Activated naive CD4-positive, alpha-beta T cell treated with anti-CD3 and anti-CD28 coated beads, Interleukin-2, amount 50 U/mL, for 24 hours (primary cell): Measurements from ENCODE around the gene PNPLA1.

Source experiments
- H3K27ac Mint-ChIP-seq: one replicate; pipeline ENCODE4 v1.8.0; 2021; ENCODE audit warnings: mild to moderate bottlenecking, mixed read lengths
- H3K27me3 Mint-ChIP-seq: one replicate; pipeline ENCODE4 v1.8.0; 2021; ENCODE audit warnings: mixed read lengths
- H3K36me3 Mint-ChIP-seq: one replicate; pipeline ENCODE4 v1.8.0; 2021; ENCODE audit warnings: mixed read lengths
- H3K4me1 Mint-ChIP-seq: one replicate; pipeline ENCODE4 v1.8.0; 2021; ENCODE audit warnings: mixed read lengths
- H3K4me3 Mint-ChIP-seq: one replicate; pipeline ENCODE4 v1.8.0; 2021; ENCODE audit warnings: mild to moderate bottlenecking, mixed read lengths
- H3K9me3 Mint-ChIP-seq: one replicate; pipeline ENCODE4 v1.8.0; 2021; ENCODE audit warnings: mixed read lengths

The PNPLA1 gene

DNA sequence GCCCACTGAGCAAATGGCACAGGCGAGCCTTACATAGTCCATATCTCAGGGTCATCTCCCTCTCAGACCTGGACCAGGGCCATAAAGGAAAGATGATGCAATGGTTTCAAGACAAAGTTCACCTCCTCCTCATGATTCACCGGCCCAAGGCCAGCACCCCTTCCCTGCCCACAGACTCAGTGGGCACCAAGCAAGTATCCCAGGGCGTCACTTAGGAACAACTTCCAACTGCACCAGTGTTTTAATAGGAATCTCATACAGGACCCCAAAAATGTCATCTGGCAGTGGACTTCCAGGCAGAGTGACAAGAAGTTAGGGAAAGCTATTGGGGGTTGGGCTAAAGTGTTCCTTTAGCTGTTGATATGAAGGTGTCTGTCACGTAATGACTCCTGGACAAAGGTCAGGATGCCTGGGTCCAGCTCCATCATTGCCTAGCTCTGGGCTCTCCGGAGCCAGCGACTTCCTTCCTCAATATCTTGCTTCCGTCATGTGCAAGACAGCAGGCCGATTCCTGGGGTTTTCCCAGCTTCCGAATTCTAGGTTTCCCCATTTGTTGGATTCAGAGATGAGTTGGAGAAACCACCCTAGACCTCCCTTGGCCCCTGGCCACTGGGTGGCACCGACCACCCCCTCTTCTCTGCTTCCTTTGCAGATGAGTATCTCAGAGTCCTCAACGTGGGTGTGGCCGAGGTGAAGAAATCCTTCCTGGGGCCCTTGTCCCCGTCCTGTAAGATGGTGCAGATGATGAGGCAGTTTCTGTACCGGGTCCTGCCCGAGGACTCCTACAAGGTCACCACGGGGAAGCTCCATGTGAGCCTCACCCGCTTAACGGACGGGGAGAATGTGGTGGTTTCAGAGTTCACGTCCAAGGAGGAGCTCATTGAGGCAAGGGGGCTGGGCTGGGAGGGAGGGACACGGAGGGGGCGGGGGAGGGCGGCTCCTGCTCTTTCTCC is 21.1 kb downstream of the PNPLA1 start:
- no peak overlapping the region for H3K27ac Mint-ChIP-seq
- no peaks in the 10 kb centered on the region for H3K9me3 Mint-ChIP-seq
- H3K36me3 Mint-ChIP-seq: no peaks in the 10 kb centered on the region
- peaks cover 10% of the 10 kb centered on the region for H3K4me1 Mint-ChIP-seq
- H3K4me3 Mint-ChIP-seq: no peak overlapping the region
- no peaks in the 10 kb centered on the region for H3K27me3 Mint-ChIP-seq

DNA sequence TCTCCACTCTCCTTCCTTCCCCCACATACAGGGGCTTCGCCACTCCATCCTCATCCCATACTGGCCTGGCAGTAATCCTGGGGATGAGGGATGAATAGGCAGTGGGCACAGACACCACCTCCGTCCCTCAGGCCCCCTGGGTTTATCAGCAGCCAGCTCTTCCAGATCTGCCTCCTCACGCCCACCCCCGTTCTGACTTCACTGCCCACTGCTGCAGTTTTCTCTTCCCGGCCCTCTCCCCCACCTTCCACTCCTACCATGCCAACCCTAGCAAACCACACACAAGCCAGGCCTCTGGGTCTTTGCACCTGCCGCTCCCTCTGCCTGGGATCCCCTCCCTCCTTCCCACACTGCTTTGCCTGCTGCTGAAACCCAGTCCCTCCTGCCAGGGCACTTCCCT is 22.3 kb downstream of the PNPLA1 start:
- no peak overlapping the region for H3K27ac Mint-ChIP-seq
- no peaks in the 10 kb centered on the region for H3K36me3 Mint-ChIP-seq
- no peak overlapping the region for H3K4me3 Mint-ChIP-seq
- H3K4me1 Mint-ChIP-seq: peaks cover 7% of the 10 kb centered on the region
- H3K9me3 Mint-ChIP-seq: no peaks in the 10 kb centered on the region
- no peaks in the 10 kb centered on the region for H3K27me3 Mint-ChIP-seq

DNA sequence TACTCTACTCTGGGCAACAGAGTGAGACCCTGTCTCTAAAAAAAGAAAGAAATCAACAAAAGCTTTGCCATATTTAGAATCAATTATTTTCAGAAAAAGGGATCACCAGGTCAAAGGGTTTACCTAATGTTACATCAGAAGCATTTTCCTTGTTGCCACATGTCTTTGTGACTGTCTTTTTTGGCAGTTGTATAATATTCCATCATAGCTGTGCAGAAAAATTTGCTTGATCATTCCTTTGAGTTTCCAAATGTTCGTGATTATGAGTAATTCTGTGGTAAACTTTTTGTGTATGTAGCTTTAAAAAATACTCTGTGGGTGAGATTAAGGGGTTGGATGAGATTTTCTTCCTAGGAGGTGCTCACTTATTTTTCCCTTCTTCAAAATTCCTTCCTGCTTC is 26.4 kb downstream of the PNPLA1 start:
- peaks cover 1% of the 10 kb centered on the region for H3K27me3 Mint-ChIP-seq
- no peaks in the 10 kb centered on the region for H3K4me1 Mint-ChIP-seq
- H3K9me3 Mint-ChIP-seq: no peaks in the 10 kb centered on the region
- no peak overlapping the region for H3K27ac Mint-ChIP-seq
- H3K4me3 Mint-ChIP-seq: no peak overlapping the region
- no peaks in the 10 kb centered on the region for H3K36me3 Mint-ChIP-seq

DNA sequence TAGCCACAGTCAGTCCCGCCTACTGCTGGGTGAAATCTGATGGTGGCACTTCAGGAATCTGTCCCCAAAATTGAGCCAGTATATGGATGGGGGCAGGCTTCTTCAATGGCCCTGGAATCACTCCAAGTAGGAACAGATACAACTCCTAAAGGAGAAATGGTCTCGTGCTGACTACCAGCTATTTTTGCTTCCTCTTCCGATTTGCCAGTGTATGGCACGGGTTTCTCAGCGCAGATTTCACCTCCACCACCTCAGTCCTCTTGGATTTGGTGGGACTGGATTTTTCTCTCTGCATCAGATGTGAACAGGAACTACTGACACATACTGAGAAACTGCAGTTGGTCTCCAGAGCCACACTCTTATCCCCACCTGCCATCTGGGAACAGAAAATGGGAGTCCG is 27.2 kb downstream of the PNPLA1 start:
- Mint-ChIP-seq H3K36me3 (no peaks in the 10 kb centered on the region), H3K4me1 (no peaks in the 10 kb centered on the region), H3K4me3 (no peak overlapping the region), H3K27ac (no peak overlapping the region), H3K9me3 (no peaks in the 10 kb centered on the region), H3K27me3 (peaks cover 1% of the 10 kb centered on the region)

DNA sequence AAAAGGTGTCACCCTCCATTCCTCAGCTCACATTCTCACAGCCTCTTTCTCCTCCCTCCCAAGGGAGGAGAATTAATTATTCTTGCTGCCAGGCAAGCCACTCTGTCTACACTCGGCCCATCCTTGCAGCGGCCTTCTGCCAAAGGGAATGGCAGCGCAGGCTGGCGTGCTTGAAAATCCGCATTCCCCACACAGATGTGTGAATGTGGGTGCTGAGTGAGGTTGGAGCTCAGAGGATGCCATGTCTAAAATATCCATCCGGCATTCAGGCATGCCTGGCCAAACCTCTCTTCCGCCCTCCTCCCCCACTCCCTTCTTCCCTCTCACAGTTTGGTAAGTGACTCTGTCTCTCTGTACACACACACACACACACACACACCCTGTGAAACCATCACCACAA is 27.7 kb downstream of the PNPLA1 start:
- Mint-ChIP-seq H3K4me1 (no peaks in the 10 kb centered on the region), H3K9me3 (no peaks in the 10 kb centered on the region), H3K27ac (no peak overlapping the region), H3K36me3 (no peaks in the 10 kb centered on the region), H3K27me3 (peaks cover 1% of the 10 kb centered on the region), H3K4me3 (no peak overlapping the region)

DNA sequence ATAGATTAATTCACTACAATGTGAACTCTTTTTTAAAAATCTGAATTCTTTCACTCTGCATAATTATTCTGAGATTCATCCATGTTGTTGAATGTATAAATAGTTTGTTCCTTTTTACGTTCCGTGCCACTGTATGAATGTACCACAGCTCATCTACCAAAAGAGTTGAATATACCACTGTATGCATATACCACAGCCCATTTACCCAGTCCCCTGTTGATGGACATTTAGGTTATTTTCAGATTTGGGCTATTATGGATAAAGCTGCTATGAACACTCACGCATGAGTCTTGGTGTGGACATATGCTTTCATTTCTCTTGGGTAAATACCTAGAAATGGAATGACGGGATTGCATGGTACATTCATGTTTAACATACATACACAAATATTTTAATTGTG is 28.2 kb downstream of the PNPLA1 start:
- no peak overlapping the region for H3K4me3 Mint-ChIP-seq
- H3K27me3 Mint-ChIP-seq: peaks cover 1% of the 10 kb centered on the region
- H3K36me3 Mint-ChIP-seq: no peaks in the 10 kb centered on the region
- H3K27ac Mint-ChIP-seq: no peak overlapping the region
- no peaks in the 10 kb centered on the region for H3K4me1 Mint-ChIP-seq
- H3K9me3 Mint-ChIP-seq: no peaks in the 10 kb centered on the region

DNA sequence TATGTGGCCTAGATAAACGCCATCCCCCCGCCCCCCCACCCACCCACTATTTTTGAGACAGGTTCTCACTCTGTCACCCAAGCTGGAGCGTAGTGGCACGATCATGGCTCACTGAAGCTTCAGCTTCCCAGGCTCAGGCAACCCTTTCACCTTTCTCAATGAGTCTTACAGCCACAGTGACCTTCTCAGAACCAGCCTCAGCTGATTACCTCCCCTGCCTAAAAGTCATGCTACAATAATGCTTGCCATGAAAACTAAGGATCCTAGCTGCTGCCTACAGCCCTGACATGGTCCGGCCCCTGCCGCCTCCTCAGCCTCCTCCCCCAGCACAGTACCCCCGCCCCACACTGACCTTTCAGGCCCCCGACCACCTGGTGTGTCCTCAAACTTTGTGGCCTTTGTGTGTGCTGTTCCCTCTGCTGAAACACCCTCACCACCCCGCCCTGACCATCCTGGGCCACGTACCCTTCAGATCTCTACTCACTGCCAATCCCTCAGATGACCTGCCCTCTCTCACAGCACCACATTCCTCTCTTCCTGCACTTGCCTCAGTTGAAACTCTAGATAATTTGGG is 31.3 kb downstream of the PNPLA1 start:
- H3K9me3 Mint-ChIP-seq: no peaks in the 10 kb centered on the region
- H3K27me3 Mint-ChIP-seq: peaks cover 1% of the 10 kb centered on the region
- peak overlapping the region; percentile 33 for H3K27ac Mint-ChIP-seq
- no peaks in the 10 kb centered on the region for H3K4me1 Mint-ChIP-seq
- H3K4me3 Mint-ChIP-seq: no peak overlapping the region
- H3K36me3 Mint-ChIP-seq: no peaks in the 10 kb centered on the region

DNA sequence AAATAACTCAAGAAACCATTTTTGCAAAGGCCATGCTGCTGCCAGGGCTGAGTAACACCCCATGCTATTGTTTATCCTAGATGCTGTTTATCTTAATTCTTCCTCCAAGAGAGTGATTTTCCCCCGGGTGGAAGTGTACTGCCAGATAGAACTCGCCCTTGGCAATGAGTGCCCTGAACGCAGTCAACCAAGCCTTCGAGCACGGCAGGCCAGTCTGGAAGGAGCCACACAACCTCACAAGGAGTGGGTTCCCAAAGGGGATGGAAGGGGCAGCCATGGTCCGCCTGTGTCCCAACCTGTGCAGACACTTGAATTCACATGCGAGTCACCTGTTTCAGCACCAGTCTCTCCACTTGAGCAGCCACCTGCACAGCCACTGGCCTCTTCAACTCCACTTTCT is 31.9 kb downstream of the PNPLA1 start:
- Mint-ChIP-seq H3K4me1 (no peaks in the 10 kb centered on the region), H3K4me3 (no peak overlapping the region), H3K27ac (no peak overlapping the region), H3K9me3 (no peaks in the 10 kb centered on the region), H3K36me3 (no peaks in the 10 kb centered on the region), H3K27me3 (peaks cover 1% of the 10 kb centered on the region)

DNA sequence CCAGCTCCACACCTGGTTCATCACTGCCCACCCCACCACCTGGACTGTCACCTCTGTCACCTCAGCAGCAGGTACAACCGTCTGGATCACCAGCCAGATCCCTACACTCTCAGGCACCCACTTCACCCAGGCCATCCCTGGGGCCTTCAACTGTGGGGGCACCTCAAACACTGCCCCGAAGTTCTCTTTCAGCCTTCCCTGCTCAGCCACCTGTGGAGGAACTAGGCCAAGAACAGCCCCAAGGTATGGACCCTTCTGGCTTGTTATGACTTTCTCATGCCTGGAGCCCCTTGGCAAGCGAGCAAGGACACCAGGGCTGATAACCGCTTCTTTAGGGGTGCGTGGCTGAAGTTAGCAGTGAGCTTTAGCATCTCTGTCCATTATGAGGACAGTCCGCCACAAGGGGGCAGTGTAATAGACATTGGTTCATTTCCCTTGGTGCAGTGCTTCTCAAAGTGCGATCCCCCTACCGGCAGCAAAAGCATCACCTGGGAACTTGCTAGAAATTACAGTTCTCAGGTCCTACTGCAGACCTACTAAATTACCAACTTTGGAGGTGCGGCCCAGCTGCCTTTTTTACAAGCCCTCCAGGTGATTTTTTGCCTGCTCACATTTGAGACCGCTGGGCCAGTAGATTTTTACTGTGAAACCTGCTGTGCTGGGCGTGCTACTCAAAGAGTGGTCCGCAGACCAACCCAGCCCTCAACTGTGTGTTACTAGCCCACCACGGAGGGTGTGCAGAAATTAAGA is 32.5 kb downstream of the PNPLA1 start:
- no peaks in the 10 kb centered on the region for H3K9me3 Mint-ChIP-seq
- H3K4me3 Mint-ChIP-seq: no peak overlapping the region
- no peaks in the 10 kb centered on the region for H3K36me3 Mint-ChIP-seq
- no peak overlapping the region for H3K27ac Mint-ChIP-seq
- peaks cover 1% of the 10 kb centered on the region for H3K27me3 Mint-ChIP-seq
- H3K4me1 Mint-ChIP-seq: no peaks in the 10 kb centered on the region

DNA sequence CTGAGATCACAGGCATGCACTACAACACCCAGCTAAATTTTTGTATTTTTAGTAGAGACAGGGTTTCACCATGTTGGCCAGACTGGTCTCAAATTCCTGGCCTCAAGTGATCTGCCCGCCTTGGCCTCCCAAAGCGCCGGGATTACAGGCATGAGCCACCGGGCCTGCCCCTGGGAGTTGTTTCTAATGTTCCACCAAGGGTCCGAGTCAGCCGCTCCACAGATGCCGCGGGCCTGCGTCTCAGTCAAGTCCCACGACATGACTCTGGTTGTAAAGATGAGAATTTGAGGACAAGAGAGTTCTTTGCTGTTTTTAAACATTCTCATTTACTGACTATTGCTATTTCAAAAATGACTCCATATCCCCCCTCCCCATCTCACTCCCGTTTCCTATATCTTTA is 36.0 kb downstream of the PNPLA1 start:
- H3K4me3 Mint-ChIP-seq: no peak overlapping the region
- H3K27me3 Mint-ChIP-seq: no peaks in the 10 kb centered on the region
- H3K27ac Mint-ChIP-seq: no peak overlapping the region
- H3K9me3 Mint-ChIP-seq: no peaks in the 10 kb centered on the region
- no peaks in the 10 kb centered on the region for H3K4me1 Mint-ChIP-seq
- H3K36me3 Mint-ChIP-seq: no peaks in the 10 kb centered on the region

DNA sequence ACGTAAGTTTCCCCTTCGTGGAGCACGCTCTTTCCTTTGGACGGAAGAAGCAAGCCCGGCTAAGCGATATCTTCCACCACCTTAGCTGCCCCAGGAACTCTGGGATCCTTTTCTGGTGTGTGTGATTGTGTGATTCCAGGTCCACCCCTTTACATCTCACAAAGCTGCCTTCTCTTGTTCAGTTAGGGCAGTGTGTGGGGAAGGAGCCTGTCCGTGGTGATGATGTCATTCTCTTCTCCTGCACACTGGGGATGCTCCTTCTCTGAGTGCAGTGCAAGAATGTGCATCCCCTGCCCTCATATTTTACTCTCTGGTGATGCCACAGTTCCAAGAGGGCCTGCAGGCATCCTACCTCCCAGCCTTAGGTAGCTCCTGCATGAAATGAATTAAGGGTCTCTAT is 36.5 kb downstream of the PNPLA1 start:
- no peaks in the 10 kb centered on the region for H3K9me3 Mint-ChIP-seq
- no peak overlapping the region for H3K27ac Mint-ChIP-seq
- no peaks in the 10 kb centered on the region for H3K27me3 Mint-ChIP-seq
- no peaks in the 10 kb centered on the region for H3K36me3 Mint-ChIP-seq
- H3K4me3 Mint-ChIP-seq: no peak overlapping the region
- no peaks in the 10 kb centered on the region for H3K4me1 Mint-ChIP-seq

DNA sequence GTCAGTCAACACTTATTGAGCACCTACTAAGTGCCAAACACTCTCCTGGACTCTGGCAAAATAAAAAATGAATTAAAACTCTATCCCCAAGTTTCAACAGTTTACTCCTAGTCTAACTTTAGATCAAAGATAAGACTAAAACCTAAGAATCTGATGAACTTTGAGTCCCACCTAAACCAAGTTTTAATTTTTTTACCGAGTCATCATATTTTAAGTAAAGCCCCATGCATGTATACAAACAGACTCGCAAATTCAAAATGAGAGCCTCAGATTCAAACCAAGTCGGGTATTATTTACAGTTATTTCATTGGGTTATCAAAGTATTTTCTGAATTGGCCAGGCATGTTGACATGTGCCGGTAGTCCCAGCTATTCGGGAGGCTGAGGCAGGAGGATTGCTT is 38.7 kb downstream of the PNPLA1 start:
- H3K4me1 Mint-ChIP-seq: no peaks in the 10 kb centered on the region
- H3K4me3 Mint-ChIP-seq: no peak overlapping the region
- H3K9me3 Mint-ChIP-seq: no peaks in the 10 kb centered on the region
- H3K27me3 Mint-ChIP-seq: no peaks in the 10 kb centered on the region
- no peak overlapping the region for H3K27ac Mint-ChIP-seq
- H3K36me3 Mint-ChIP-seq: no peaks in the 10 kb centered on the region

DNA sequence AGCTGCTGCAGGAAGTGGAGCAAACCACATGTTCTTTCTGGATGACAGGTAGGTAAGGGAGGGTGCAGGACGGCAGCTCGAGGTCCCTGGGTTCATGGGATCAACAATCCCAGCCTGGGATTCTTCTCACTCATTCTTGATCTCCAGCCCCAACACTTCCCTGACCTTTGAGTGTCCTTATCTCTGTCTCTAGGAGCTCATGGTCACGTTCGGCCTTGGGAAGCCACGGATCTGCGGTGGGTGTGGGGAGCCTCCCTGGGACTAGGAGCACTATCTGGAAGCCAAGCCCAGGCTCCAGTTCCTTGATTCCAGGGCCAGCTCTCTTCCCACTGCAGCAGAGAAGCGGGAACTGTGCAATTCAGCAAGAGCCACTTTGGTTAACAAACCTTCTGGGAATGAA is 39.3 kb downstream of the PNPLA1 start:
- Mint-ChIP-seq H3K4me1 (no peaks in the 10 kb centered on the region), H3K36me3 (no peaks in the 10 kb centered on the region), H3K27me3 (no peaks in the 10 kb centered on the region), H3K9me3 (no peaks in the 10 kb centered on the region), H3K27ac (no peak overlapping the region), H3K4me3 (no peak overlapping the region)

DNA sequence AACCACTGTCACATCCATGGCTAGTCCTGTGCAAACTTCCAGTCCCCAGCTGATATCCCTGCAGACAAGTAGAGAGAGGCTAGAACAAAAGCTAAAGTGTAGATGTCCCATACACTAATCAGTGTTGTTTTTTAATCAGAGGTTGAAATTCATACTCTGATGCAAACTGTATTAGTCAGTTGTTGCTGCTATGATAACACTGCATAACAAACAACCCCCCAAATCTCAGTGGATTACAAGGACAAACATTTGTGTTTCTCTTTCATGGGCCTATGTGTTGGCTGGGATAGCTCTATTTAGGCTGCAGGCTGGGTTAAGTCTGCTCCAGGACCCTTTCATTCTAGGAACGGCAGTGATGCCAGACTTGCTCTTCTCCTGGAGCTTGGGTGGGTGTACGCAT is 40.0 kb downstream of the PNPLA1 start:
- no peaks in the 10 kb centered on the region for H3K36me3 Mint-ChIP-seq
- H3K4me3 Mint-ChIP-seq: no peak overlapping the region
- H3K27me3 Mint-ChIP-seq: no peaks in the 10 kb centered on the region
- no peak overlapping the region for H3K27ac Mint-ChIP-seq
- no peaks in the 10 kb centered on the region for H3K4me1 Mint-ChIP-seq
- H3K9me3 Mint-ChIP-seq: no peaks in the 10 kb centered on the region

DNA sequence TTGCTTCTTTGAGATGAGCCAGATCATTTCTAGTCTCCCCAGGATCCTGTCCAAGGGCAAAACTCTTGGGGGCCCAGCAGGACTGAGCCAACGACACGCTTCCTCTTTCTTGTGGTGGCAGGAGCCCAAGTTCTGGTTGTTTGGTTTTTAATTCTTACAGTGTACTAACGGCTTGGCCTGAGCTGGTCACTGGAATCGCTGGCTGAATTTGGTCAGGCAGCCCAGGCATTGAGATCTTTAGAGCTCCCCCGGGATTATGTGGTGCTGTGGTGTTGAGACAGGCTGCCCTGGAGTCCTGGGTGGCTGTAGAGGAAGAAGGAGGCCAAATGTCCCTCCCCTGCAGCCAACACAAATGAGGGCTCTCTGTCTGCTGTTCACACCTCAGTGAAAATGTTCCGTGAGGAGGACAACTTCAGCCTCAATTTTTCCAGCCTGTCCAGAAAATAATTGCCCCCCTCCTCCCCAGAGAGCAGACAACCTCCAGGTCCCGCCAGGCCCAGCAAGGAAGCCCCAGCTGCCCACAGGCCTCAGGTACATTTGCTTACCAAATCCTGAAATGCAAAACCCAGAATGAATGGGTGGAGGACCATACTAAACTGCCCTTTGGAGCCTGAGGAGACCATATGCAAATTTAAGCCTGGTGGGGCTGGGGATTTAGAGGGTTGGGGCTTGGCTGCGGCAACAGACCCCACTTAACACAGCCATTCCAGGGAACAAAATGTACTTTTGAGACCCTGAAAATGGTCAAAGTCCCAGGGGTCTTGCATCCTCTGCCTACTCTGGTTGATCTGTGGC is 43.2 kb downstream of the PNPLA1 start:
- Mint-ChIP-seq H3K36me3 (no peaks in the 10 kb centered on the region), H3K27ac (no peak overlapping the region), H3K27me3 (no peaks in the 10 kb centered on the region), H3K9me3 (no peaks in the 10 kb centered on the region), H3K4me1 (no peaks in the 10 kb centered on the region), H3K4me3 (no peak overlapping the region)

DNA sequence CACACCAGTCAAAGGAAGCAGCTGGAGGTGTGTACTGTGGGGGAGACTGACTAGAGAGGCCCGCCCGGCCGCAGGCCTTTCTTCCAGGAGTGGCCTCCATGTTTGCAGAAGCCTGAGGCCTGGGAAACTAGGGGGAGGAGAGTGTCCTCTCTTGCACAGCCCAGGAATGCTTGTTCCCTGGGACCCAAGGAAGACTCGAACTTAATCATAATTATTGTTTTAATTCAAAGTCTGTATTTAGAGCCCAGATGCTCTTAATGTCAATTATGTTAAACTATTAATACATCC is 43.7 kb downstream of the PNPLA1 start:
- Mint-ChIP-seq H3K4me3 (no peak overlapping the region), H3K27ac (no peak overlapping the region), H3K4me1 (no peaks in the 10 kb centered on the region), H3K36me3 (no peaks in the 10 kb centered on the region), H3K27me3 (no peaks in the 10 kb centered on the region), H3K9me3 (no peaks in the 10 kb centered on the region)
